ENCODE data around the gene TNFAIP8.

TNFAIP8 gene

GRCh38 chr5:119373449-119373858 lies 17.6 kb downstream of the TNFAIP8 start:
- no peak for DNase-seq

GRCh38 chr5:119374901-119375300 lies 19.1 kb downstream of the TNFAIP8 start:
- DNase-seq: no peak

GRCh38 chr5:119377066-119377465 lies 21.2 kb downstream of the TNFAIP8 start:
- DNase-seq: no peak

GRCh38 chr5:119378075-119378700 lies 22.4 kb downstream of the TNFAIP8 start:
- no peak for DNase-seq

GRCh38 chr5:119379096-119379495 lies 23.3 kb downstream of the TNFAIP8 start:
- no peak for DNase-seq

GRCh38 chr5:119379942-119380547 lies 24.2 kb downstream of the TNFAIP8 start:
- no peak for DNase-seq

- no peak for DNase-seq
These were observed 26.4 kb downstream of the TNFAIP8 start for GRCh38 chr5:119382169-119382568.

GRCh38 chr5:119383008-119383407 lies 27.2 kb downstream of the TNFAIP8 start:
- DNase-seq: no peak

- no peak for DNase-seq
These were observed 29.3 kb downstream of the TNFAIP8 start for GRCh38 chr5:119385136-119385535.

- no peak for DNase-seq
These were observed 29.8 kb downstream of the TNFAIP8 start for GRCh38 chr5:119385536-119386128.

GRCh38 chr5:119386596-119387344 lies 31.0 kb downstream of the TNFAIP8 start:
- DNase-seq: no peak

- no peak for DNase-seq
These were observed 32.3 kb downstream of the TNFAIP8 start for GRCh38 chr5:119387945-119388618.

- no peak for DNase-seq
These were observed 32.9 kb downstream of the TNFAIP8 start for GRCh38 chr5:119388619-119389190.

- no peak for DNase-seq
These were observed 33.6 kb downstream of the TNFAIP8 start for GRCh38 chr5:119389288-119390030.

GRCh38 chr5:119390404-119390803 lies 34.6 kb downstream of the TNFAIP8 start:
- no peak for DNase-seq

GRCh38 chr5:119393201-119393691 lies 37.4 kb downstream of the TNFAIP8 start:
- DNase-seq: no peak

GRCh38 chr5:119393746-119394145 lies 37.9 kb downstream of the TNFAIP8 start:
- DNase-seq: peak; percentile 51

- no peak for DNase-seq
These were observed 39.4 kb downstream of the TNFAIP8 start for GRCh38 chr5:119395080-119395836.

GRCh38 chr5:119396030-119396664 lies 40.3 kb downstream of the TNFAIP8 start:
- no peak for DNase-seq

All from EL (cell line).